ENCODE results near the gene ZCWPW1. TPM values are rescaled to one million over a fixed set of nuclear protein-coding genes. Genes with fewer than 3 reads are reported as not detected.

ZCWPW1 gene
- total and polyA plus RNA-seq, 2 experiments from 2014 or later = 1.9 to 4.2 TPM

DNA sequence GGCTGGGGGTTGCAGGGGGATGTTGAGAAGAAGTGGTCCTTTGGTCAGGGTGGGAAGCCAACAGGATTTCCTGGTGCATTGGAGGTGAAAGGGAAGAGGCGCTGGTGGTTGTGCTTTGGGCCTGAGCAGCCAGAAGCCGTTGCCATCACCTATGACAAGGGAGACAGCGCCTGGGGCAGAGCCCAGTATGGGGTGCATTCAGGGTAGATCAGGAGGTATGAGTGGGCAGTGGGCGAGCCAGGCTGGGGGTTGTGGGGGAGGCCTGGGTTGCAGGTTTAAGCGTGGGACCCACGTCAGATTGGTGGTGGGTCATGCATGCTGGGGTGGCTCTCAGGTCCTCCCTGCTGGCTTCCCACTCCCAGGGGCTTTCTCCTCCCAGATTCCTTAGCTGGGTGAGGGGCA, 76.8 kb downstream of the ZCWPW1 start:
- H3K9me3 ChIP-seq (ENCODE audit: low read depth) = no peaks in the 10 kb centered on the region
- no peak overlapping the region for H2AFZ ChIP-seq
- no peak for TF ChIP-seq EZH2phosphoT487 (IDR thresholded peaks at IDR 0.05; ENCODE audit: insufficient read depth, low read depth)
- no peak for TF ChIP-seq EZH2 (IDR thresholded peaks at IDR 0.05; ENCODE audit: insufficient read depth, poor library complexity, severe bottlenecking)
- H3K27ac ChIP-seq = no peak overlapping the region
- H3K4me1 ChIP-seq (ENCODE audit: insufficient read depth) = no peaks in the 10 kb centered on the region
- WGBS, 2 experiments (ENCODE audit: low coverage in 1 of 2, low lambda C conversion rate in 2 of 2, missing lambda C conversion rate in 2 of 2) = 78 to 85% methylated on average over 4 to 6 of the region's 6 CpGs
- H3K27me3 ChIP-seq (replicated peaks; ENCODE audit: insufficient read depth) = no peaks in the 10 kb centered on the region
- H3K79me2 ChIP-seq (ENCODE audit: insufficient read depth) = no peaks in the 10 kb centered on the region
- no peaks in the 10 kb centered on the region for H4K20me1 ChIP-seq (ENCODE audit: insufficient read depth)
- H3K36me3 ChIP-seq (ENCODE audit: low read depth) = peaks cover 31% of the 10 kb centered on the region; the same call in 1 of the 2 replicates
- in situ Hi-C loops (cut with MboI) = no loop called here
- H3K9me2 ChIP-seq (ENCODE audit: insufficient read depth) = no peaks in the 10 kb centered on the region
- DNase-seq = no peak
- H3K4me3 ChIP-seq = no peak overlapping the region
- H3F3A ChIP-seq (ENCODE audit: insufficient read depth) = no peaks in the 10 kb centered on the region
- no peak overlapping the region for H3K9ac ChIP-seq
- H3K4me2 ChIP-seq (ENCODE audit: unreplicated experiment) = no peak overlapping the region

Other genes starting within 250 kb of the ZCWPW1 start
- gene PVRIG, start 208.8 kb downstream of the ZCWPW1 start, total RNA-seq (2014; rRNA removed; shearing (Covaris generic)) = not detected in 2 replicates
- 0.34 TPM in 1 of 2 replicates, not detected in the other for gene PVRIG, start 208.8 kb downstream of the ZCWPW1 start, polyA plus RNA-seq (2016; fragmentation: Nextera tagmentation; extraction: Ambion mirVana)
- gene SPDYE3, start 121.0 kb downstream of the ZCWPW1 start, total RNA-seq (2014; rRNA removed; shearing (Covaris generic)) = not detected in 2 replicates
- gene SPDYE3, start 121.0 kb downstream of the ZCWPW1 start, polyA plus RNA-seq (2016; fragmentation: Nextera tagmentation; extraction: Ambion mirVana) = 3.5 and 3.8 TPM in 2 replicates
- 10.8 and 21.8 TPM in 2 replicates for gene PILRB, start 70.6 kb downstream of the ZCWPW1 start, total RNA-seq (2014; rRNA removed; shearing (Covaris generic))
- 7.6 and 10.7 TPM in 2 replicates for gene PILRB, start 70.6 kb downstream of the ZCWPW1 start, polyA plus RNA-seq (2016; fragmentation: Nextera tagmentation; extraction: Ambion mirVana)
- not detected in 2 replicates for gene PILRA, start 55.2 kb downstream of the ZCWPW1 start, total RNA-seq (2014; rRNA removed; shearing (Covaris generic))
- 1.7 TPM in 2 replicates for gene PILRA, start 55.2 kb downstream of the ZCWPW1 start, polyA plus RNA-seq (2016; fragmentation: Nextera tagmentation; extraction: Ambion mirVana)
- 24.2 and 27.2 TPM in 2 replicates for gene MEPCE, start 1.1 kb upstream of the ZCWPW1 start, total RNA-seq (2014; rRNA removed; shearing (Covaris generic))
- gene MEPCE, start 1.1 kb upstream of the ZCWPW1 start, polyA plus RNA-seq (2016; fragmentation: Nextera tagmentation; extraction: Ambion mirVana) = 7.7 and 8.0 TPM in 2 replicates
- gene PPP1R35, start 7.8 kb upstream of the ZCWPW1 start, total RNA-seq (2014; rRNA removed; shearing (Covaris generic)) = 11.9 and 15.8 TPM in 2 replicates
- 15.7 and 20.0 TPM in 2 replicates for gene PPP1R35, start 7.8 kb upstream of the ZCWPW1 start, polyA plus RNA-seq (2016; fragmentation: Nextera tagmentation; extraction: Ambion mirVana)
- not detected in 2 replicates for gene SPACDR, start 35.6 kb upstream of the ZCWPW1 start, total RNA-seq (2014; rRNA removed; shearing (Covaris generic))
- 0.50 TPM in 1 of 2 replicates, not detected in the other for gene SPACDR, start 35.6 kb upstream of the ZCWPW1 start, polyA plus RNA-seq (2016; fragmentation: Nextera tagmentation; extraction: Ambion mirVana)
- 18.6 and 30.7 TPM in 2 replicates for gene TSC22D4, start 50.5 kb upstream of the ZCWPW1 start, total RNA-seq (2014; rRNA removed; shearing (Covaris generic))
- gene TSC22D4, start 50.5 kb upstream of the ZCWPW1 start, polyA plus RNA-seq (2016; fragmentation: Nextera tagmentation; extraction: Ambion mirVana) = 19.1 and 20.7 TPM in 2 replicates
- not detected in 2 replicates for gene NYAP1, start 55.2 kb upstream of the ZCWPW1 start, total RNA-seq (2014; rRNA removed; shearing (Covaris generic))
- not detected in 2 replicates for gene NYAP1, start 55.2 kb upstream of the ZCWPW1 start, polyA plus RNA-seq (2016; fragmentation: Nextera tagmentation; extraction: Ambion mirVana)
- 4.8 and 4.9 TPM in 2 replicates for gene AGFG2, start 110.5 kb upstream of the ZCWPW1 start, total RNA-seq (2014; rRNA removed; shearing (Covaris generic))
- 6.5 and 7.3 TPM in 2 replicates for gene AGFG2, start 110.5 kb upstream of the ZCWPW1 start, polyA plus RNA-seq (2016; fragmentation: Nextera tagmentation; extraction: Ambion mirVana)
- not detected in 2 replicates for gene SAP25, start 145.2 kb upstream of the ZCWPW1 start, total RNA-seq (2014; rRNA removed; shearing (Covaris generic))
- gene SAP25, start 145.2 kb upstream of the ZCWPW1 start, polyA plus RNA-seq (2016; fragmentation: Nextera tagmentation; extraction: Ambion mirVana) = 0.42 TPM in 1 of 2 replicates, not detected in the other
- 13.6 and 29.2 TPM in 2 replicates for gene LRCH4, start 157.4 kb upstream of the ZCWPW1 start, total RNA-seq (2014; rRNA removed; shearing (Covaris generic))
- 11.0 and 12.9 TPM in 2 replicates for gene LRCH4, start 157.4 kb upstream of the ZCWPW1 start, polyA plus RNA-seq (2016; fragmentation: Nextera tagmentation; extraction: Ambion mirVana)
- gene FBXO24, start 157.6 kb upstream of the ZCWPW1 start, total RNA-seq (2014; rRNA removed; shearing (Covaris generic)) = 0.43 and 0.89 TPM in 2 replicates
- gene FBXO24, start 157.6 kb upstream of the ZCWPW1 start, polyA plus RNA-seq (2016; fragmentation: Nextera tagmentation; extraction: Ambion mirVana) = 0.11 and 0.38 TPM in 2 replicates
- 211 and 267 TPM in 2 replicates for gene PCOLCE, start 173.7 kb upstream of the ZCWPW1 start, total RNA-seq (2014; rRNA removed; shearing (Covaris generic))
- 536 and 544 TPM in 2 replicates for gene PCOLCE, start 173.7 kb upstream of the ZCWPW1 start, polyA plus RNA-seq (2016; fragmentation: Nextera tagmentation; extraction: Ambion mirVana)
- gene MOSPD3, start 183.8 kb upstream of the ZCWPW1 start, total RNA-seq (2014; rRNA removed; shearing (Covaris generic)) = 14.0 and 17.5 TPM in 2 replicates
- gene MOSPD3, start 183.8 kb upstream of the ZCWPW1 start, polyA plus RNA-seq (2016; fragmentation: Nextera tagmentation; extraction: Ambion mirVana) = 26.5 and 27.1 TPM in 2 replicates
- gene TFR2, start 212.8 kb upstream of the ZCWPW1 start, total RNA-seq (2014; rRNA removed; shearing (Covaris generic)) = 0.11 and 0.51 TPM in 2 replicates
- gene TFR2, start 212.8 kb upstream of the ZCWPW1 start, polyA plus RNA-seq (2016; fragmentation: Nextera tagmentation; extraction: Ambion mirVana) = 0.28 and 0.79 TPM in 2 replicates
- not detected in 2 replicates for gene ACTL6B, start 227.7 kb upstream of the ZCWPW1 start, total RNA-seq (2014; rRNA removed; shearing (Covaris generic))
- not detected in 2 replicates for gene ACTL6B, start 227.7 kb upstream of the ZCWPW1 start, polyA plus RNA-seq (2016; fragmentation: Nextera tagmentation; extraction: Ambion mirVana)
- 65.6 and 89.8 TPM in 2 replicates for gene GNB2, start 245.0 kb upstream of the ZCWPW1 start, total RNA-seq (2014; rRNA removed; shearing (Covaris generic))
- gene GNB2, start 245.0 kb upstream of the ZCWPW1 start, polyA plus RNA-seq (2016; fragmentation: Nextera tagmentation; extraction: Ambion mirVana) = 130 and 132 TPM in 2 replicates